ENCODE data around the gene HCK.
"Not testable (repeated sequence)": the region's sequence is repeated elsewhere in the genome, so short reads cannot be mapped to it uniquely, and the experiment has no call there.

HCK gene

DNA sequence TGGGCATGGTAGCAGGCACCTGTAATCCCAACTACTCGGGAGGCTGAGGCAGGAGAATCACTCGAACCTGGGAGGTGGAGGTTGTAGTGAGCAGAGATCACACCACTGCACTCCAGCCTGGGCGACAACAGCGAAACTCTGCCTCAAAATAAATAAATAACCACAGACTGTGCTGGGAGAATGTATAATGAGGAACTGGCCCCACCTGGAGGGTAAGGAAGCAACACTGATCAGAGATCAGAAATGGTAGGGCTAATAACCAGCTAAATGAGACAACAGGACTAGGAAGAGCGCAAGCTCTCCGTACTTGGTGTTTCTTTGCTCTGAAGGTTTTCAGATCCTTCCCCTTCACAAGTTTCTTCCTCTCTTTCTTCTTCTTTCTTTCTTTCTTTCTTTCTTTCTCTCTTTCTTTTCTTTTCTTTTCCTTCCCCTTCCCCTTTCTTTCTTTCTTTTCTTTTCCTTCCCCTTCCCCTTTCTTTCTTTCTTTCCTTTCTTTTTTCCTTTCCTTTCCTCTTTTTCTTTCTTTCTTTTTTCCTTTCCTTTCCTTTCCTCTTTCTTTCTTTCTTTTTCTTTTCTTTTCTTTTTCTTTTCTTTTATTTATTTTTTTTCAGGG is 27.3 kb upstream of the HCK start:
- no peak for DNase-seq
- intact Hi-C loops (cut with DNase I), result no loop called here

DNA sequence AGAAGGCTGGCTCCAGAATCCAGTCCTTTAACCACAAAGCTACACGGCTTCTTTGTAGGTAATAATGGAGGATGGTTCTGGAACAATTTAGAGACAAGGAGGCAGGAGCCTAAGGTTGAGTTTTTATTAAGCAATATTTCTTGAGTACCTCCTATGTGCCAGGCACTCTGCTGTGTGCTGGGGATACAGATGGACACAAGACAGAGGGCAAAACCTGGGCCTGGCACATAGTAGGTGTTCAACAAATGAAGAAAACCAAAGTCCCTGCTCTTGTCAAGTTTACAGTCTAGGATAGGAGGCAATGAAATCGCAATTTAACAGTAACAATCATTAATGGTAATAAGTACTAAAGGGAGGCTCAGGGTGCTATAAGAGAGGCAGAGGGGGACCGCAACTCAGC is 24.4 kb upstream of the HCK start:
- no peak for DNase-seq
- intact Hi-C loops (cut with DNase I), result no loop called here

DNA sequence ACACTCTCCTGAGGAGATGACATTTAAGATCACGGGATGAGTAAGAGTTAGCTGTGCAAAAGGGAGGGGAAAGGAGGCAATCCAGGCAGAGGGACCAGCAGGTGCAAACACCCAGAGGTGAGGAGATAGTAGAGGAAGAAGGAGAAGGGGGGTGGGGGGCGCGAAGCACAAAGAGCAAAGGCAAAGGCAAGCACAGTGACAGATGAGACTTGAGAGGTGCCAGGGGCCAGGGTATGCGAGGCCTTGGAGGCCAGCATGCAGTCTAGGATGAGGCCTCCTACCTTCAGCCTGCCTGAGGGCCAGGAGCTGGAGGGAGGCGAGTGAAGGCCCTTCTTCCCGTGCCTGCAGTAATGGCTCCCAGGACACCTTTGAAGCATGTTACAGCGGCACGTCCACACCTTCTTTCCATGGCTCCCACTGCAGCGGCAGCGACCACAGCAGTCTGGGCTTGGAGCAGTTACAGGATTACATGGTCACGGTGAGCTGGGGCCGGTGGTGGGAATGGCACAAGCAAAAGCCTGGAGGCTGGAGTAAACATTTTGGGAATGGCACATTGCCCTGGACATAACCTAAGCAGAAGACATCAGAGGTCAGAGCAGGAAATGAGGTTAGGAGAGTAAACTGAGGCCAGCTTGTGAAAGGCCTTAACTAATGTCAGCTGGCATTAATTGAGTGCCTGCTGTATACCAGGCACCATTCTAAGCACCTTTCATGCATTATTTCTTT is 23.2 kb upstream of the HCK start:
- intact Hi-C loops (cut with DNase I), result no loop called here
- DNase-seq, result no peak

DNA sequence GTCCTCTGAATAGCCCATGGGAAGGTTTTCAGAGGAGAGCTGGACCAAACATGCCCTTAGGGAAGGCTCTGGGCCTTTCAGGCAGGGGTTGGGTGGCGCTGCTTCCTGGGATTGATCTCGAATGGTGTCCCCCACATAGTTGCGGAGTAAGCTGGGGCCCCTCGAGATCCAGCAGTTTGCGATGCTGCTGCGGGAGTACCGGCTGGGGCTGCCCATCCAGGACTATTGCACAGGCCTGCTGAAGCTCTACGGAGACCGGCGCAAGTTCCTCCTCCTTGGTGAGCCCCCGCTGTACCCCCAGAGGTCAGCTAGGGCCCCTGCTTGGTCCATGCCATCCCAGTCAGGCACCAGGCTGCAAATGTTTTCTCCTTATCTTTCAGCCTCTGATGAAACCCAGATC is 22.5 kb upstream of the HCK start:
- DNase-seq, result no peak
- intact Hi-C loops (cut with DNase I), result no loop called here

DNA sequence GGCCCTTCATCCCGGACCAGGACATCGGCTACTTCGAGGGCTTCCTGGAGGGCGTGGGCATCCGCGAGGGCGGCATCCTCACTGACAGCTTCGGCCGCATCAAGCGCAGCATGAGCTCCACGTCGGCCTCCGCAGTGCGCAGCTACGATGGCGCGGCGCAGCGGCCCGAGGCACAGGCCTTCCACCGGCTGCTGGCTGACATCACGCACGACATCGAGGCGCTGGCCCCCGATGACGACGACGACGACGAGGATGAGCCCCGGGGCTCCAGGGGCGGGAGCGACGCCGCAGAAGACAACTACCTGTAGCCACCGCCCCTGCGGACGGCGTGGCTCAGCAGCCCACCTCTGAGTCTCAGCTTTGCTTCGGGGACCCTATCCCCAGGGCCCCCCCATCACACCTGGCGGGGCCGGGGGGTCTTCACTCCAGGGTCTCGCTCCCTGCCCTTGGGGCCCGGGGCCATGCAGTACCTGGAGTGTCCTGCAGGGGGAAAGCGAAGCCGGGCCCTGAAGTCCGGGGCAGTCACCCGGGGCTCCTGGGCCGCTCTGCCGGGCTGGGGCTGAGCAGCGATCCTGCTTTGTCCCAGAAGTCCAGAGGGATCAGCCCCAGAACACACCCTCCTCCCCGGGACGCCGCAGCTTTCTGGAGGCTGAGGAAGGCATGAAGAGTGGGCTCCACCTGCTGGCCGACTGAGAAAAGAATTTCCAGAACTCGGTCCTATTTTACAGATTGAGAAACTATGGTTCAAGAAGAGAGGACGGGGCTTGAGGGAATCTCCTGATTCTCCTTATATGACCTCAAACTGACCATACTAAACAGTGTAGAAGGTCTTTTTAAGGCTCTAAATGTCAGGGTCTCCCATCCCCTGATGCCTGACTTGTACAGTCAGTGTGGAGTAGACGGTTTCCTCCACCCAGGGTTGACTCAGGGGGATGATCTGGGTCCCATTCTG is 20.8 kb upstream of the HCK start:
- intact Hi-C loops (cut with DNase I), result loop anchor here (5.0 kb wide), 1 partner anchor 209 kb away; no protein-coding TSS in a partner anchor

DNA sequence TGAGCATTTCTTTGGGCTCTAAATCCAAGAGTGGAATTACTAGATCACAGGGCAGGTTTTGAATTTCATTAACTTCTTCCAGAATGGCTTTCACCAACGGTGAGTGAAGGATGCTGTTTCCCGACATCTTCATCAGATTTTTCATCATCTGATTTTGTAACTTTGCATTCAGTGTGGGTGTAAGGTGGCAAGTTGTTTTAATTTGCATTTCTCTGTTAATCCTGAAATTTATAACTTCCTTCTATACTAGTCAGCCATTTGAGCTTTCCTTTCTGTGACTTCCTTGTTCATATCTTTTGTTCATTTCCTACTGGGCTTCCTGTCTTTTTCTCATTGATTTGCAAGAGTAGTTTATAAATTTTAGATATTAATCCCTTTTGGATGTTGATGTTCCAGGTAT is 18.7 kb upstream of the HCK start:
- DNase-seq, result no peak
- intact Hi-C loops (cut with DNase I), result loop anchor here (5.0 kb wide), 1 partner anchor 211 kb away; no protein-coding TSS in a partner anchor

More for the DNA sequence above, 20.8 kb upstream of the HCK start:
- DNase-seq, result peak; percentile 48 to 88 (median 76)

DNA sequence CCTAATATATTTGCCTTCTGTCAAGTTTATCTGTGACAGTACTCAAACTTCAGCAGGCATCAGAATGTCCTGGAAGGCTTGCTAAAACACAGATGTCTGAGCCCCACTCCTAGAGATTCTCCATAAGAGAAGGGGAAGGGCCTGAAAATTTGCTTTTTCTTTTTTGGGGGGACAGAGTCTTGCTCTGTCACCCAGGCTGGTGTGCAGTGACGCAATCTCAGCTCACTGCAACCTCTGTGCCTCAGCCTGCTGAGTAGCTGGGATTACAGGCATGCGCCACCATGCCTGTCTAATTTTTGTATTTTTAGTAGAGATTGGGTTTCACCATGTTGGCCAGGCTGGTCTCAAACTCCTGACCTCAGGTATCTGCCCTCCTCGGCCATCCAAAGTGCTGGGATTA is 18.3 kb upstream of the HCK start:
- intact Hi-C loops (cut with DNase I), result loop anchor here (5.0 kb wide), 1 partner anchor 211 kb away; no protein-coding TSS in a partner anchor
- DNase-seq, result not testable (repeated sequence)

DNA sequence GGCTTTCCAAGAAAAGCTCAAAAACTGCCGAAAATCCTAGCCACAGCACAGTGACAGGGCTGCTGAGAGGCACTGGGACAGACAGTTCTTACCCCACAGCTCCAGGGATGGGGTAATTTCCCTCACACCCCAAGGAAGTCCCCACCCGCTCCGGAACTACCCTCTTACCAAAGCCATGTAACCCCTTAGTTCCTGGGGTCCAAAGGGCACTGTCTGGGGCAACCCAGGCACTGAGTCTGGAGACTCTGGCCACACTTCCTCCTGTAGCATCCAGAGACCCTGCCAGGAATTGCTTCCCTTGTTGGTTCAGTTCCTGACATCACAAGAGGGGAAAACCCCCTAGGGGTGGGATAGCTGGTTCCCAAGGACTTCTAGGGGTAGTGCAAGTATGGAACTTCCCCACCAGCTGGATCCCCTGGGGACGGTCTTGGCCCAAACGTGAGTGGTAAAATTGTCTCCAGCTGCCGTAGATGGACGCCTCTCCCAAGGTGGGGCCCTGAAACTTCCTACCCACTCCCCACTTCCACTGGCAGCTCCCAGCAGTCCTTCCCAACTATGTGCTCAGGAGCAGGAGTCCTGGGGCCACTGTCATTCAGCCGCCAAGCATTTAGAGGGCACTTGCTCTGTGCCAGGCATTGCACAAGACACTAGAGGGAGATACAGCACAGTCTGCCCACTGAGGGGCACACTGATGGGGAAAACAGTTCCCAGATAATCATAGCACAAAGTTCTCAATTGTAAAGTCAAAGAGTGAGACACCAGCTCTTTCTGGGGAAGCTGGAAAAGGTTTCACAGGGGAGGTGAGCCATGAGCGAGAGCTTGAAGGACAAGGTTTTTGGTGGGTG is 17.2 kb upstream of the HCK start:
- DNase-seq, result peak in 4 of 42 donors; percentile 11 to 42 (median 28)
- intact Hi-C loops (cut with DNase I), result loop anchor here (5.0 kb wide), 1 partner anchor 213 kb away; no protein-coding TSS in a partner anchor

DNA sequence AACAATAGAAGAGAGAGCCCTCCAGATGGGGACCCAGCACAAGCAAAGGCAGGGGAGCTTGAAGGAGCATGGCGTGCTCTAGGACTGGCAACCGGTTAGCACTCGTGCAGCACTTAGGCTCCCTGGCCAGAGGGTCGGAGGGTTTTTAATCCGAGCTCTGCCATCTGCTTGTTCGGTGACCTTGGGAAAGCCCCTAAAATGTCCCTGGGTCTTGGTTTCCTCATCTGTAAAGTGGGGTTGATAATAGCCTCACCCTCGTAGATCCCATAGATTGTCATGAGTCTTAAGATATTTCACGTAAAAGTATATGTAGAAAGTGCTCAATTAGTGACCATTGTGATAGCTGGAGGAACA is 16.6 kb upstream of the HCK start:
- intact Hi-C loops (cut with DNase I), result no loop called here
- DNase-seq, result no peak

DNA sequence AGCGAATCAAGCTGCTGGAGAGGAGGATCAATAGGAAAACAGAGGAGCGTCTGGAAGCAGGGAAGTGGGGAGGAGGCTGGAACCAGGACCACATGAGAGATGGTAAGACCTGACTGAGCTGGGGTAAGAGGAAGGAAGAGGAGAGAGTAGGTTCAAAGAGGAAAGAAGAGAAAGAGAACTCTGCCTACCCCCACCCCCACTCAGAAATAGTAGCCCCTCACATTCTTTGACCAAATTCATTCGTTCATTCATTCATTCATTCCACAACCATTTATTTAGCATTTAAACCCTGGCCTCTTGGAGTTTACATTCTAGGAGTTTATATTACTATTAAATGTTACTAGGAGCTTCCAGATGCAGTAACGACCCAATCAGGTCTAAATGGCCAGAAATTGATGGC is 15.8 kb upstream of the HCK start:
- DNase-seq, result no peak
- intact Hi-C loops (cut with DNase I), result no loop called here

DNA sequence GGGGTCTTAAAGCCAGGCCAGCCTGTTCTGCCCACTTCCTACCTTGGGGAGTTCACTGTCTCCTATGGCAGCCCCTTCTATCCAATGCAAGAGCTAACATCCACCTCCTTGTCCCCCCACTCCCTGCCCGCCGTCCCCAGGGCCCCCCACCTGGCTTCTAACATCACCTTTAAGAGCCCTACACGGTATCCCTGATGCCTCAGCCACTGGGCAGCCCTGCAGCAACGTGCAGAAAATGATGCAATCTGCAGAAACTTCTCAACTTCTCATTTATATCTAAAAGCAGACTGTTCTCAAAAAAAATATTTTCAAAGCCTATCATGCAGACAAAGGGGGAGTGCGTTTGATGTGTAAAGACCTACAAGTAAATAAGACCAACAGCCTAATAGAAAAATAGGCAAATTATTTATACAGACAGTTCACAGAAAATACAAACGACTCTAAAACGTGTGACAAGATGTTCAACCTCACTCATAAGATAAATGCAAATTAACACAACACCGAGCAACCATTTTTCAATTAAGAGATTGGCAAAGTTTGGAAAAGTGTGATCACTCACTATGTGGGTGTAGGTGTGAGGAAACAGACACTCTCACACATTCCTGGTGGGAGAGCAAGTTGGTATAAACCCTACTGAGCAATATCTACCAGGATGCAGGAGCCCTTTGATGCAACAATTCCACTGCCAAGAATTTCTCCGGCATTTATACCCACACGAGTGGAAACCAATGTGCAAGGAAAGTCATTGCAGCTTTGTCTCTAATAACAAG is 15.1 kb upstream of the HCK start:
- intact Hi-C loops (cut with DNase I), result no loop called here

DNA sequence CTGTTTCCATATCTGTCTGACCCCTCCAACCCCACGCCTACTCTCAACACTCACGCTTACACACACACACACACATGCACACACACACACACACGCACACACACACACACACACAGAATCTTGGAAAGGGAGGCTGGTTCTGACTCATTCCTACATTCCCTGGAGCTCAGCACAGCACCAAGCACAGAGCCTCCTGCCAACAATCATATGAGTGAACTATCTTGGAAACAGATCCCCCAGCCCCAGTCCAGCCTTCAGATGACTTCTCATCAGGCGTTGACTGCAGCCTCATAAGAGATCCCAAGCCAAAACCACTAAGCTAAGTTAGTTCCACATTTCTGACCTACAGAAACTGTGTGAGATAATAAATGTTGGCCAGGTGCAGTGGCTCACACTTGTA is 14.1 kb upstream of the HCK start:
- intact Hi-C loops (cut with DNase I), result no loop called here
- DNase-seq, result no peak

More for the DNA sequence above, 15.1 kb upstream of the HCK start:
- DNase-seq, result no peak

DNA sequence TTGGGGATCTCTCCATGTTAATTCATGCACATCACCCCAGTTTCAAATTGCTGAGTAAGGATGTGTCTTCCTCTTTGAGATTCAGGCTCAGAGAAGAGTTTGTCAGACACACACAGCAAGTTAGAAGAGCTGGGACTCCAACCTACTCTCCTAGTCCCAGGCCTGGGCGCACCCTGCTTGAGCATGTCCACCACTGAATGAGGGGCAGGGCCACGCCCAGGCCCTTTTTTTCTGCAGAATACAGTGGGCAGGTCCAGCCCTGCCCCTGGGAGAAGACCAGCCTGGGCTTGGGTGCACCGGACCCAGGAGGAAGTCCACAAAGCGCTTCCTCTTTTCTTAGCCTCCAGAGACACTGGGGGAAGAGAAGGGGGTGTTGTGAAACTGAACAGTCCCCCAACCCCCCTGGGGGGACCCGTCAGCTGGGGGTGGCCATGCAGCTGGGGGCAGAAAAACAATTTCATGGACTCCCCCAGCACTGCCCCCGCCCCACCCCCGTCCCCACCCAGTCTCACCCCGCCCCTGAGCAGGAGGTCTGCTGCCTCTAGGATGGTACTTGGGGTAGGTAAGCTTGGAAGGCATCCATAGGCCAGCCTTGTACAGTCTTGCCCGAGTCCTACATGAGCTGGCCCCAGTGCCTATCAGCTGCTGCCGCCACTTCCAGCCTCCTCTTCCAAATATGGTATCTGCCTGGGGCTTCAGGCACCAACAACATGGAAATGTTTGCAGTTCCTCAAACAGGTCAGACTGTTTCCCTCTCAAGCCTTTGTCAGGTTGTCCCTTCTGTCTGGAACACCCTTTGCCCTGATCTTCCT is 11.7 kb upstream of the HCK start:
- intact Hi-C loops (cut with DNase I), result no loop called here
- DNase-seq, result peak in 26 of 42 donors; percentile 14 to 64 (median 36)

DNA sequence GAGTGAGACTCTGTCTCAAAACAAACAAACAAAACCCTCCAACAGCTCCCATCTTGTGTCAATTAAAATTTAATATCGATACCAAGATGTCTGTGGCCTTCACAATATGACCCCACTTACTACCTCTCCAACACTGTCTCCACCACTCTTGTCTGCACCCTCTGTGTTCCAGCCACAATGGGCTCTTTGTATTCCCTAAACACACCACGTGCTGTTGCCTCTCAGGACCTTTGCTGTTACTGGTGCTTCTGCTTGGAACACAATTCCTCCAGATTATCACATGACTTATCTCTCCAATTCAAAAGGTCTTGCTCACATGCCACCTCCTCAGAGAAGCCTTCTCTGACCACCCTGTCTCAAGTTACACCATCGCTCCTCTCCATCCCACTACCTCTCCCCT is 6.0 kb upstream of the HCK start:
- intact Hi-C loops (cut with DNase I), result no loop called here
- DNase-seq, result no peak

DNA sequence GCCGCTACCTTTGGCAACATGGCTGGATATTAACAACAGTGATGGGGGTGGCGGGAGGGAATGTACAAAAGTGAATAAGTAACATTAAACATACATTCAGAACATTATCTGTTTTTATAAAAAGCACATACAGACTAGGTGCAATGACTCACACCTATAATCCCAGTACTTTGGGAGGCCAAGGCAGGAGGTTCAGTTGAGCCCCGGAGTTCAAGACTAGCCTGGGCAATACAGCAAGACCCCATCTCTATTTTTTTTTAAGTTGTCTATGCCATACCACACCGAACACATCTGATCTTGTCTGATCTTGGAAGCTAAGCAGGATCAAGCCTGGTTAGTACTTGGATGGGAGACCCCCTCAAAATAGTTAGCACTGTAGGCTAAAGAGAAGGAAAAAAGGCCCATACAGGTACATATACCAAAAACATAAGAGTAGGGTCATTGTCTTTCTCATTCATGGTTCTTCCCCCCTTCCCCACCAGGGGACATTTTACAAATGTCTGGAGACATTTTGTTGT is 1.7 kb upstream of the HCK start:
- DNase-seq, result no peak
- intact Hi-C loops (cut with DNase I), result no loop called here

DNA sequence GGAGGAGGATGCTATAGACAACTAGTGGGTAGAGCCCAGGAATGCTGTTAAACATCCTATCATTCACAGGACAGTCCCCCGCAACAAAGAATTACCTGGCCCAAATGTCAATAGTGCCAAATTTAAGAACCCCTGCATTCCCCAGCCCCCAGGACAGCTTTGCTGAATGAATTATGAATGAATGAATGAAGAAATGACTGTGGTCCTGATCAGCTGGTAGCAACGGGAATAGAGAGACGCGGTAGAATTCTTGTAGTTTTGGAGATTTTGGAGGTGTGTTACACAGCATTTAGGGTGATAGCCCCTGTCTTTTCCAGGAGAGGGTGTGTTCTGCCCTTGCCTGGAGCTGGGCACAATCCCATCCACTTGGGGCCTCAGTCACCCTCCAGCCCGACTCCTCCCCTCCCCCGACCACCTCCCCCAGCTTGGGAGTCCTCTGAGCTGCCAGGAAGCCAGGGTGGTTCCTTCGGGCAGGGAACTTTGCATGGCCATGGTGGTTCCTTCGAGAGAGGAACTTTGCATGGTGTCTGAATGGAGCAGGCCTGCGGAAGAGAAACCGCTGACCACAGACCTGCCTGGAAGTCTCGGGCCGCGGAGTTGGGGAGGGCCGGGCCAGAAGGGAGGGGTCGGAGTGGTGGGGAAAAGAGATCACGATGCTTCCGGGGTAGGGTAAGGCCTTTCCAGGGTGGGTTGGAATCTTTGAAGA is 1.0 kb upstream of the HCK start:
- peak in 32 of 42 donors; percentile 7 to 63 (median 43) for DNase-seq
- intact Hi-C loops (cut with DNase I), result no loop called here

Data from head of caudate nucleus (tissue), 42 donors.